Measurements from ENCODE around the gene ENSA.
"Not testable (repeated sequence)": the region's sequence is repeated elsewhere in the genome, so short reads cannot be mapped to it uniquely, and the experiment has no call there.

Gene ENSA

GRCh38 chr1:150662811-150663210 is 33.4 kb upstream of the ENSA start:
- Histone ChIP-seq H3K36me3 (replicated peaks in 1 of 2; ENCODE audit: control insufficient read depth in 2 of 2, insufficient read depth in 2 of 2, low read length in 2 of 2) (peaks cover 2 to 32% of the 10 kb centered on the region in 2 donors), H2BK12ac (ENCODE audit: low read length) (no peak overlapping the region), H3K23ac (ENCODE audit: low read depth, low read length, poor library complexity) (no peak overlapping the region), H3K4me1 (ENCODE audit: control insufficient read depth in 2 of 2, insufficient read depth in 1 of 2, low read depth in 1 of 2, low read length in 2 of 2) (no peaks in the 10 kb centered on the region), H3K18ac (ENCODE audit: low read length) (no peak overlapping the region), H2AK5ac (ENCODE audit: low read depth, low read length) (no peak overlapping the region), H3K4me3 (ENCODE audit: low read length in 2 of 2) (no peak overlapping the region), H2BK120ac (ENCODE audit: low read depth, low read length) (no peak overlapping the region), H3K9ac (ENCODE audit: low read depth, low read length, poor library complexity) (no peak overlapping the region), H3K27ac (replicated peaks; ENCODE audit: low read length) (no peak overlapping the region), H4K91ac (ENCODE audit: low read depth, low read length, poor library complexity) (no peak overlapping the region), H3K27me3 (ENCODE audit: control insufficient read depth in 3 of 3, insufficient read depth in 3 of 3, low read depth in 1 of 3, low read length in 3 of 3) (no peaks in the 10 kb centered on the region), H3K4me2 (ENCODE audit: insufficient read depth, low read length, poor library complexity, severe bottlenecking) (no peak overlapping the region), H2BK5ac (ENCODE audit: low read length) (no peak overlapping the region), H3K14ac (ENCODE audit: low read length) (no peak overlapping the region), H2AFZ (ENCODE audit: low read length) (no peak overlapping the region), H3K9me3 (replicated peaks in 1 of 2; ENCODE audit: control insufficient read depth in 2 of 2, insufficient read depth in 1 of 2, low read depth in 1 of 2, low read length in 2 of 2) (no peaks in the 10 kb centered on the region), H4K8ac (ENCODE audit: low read depth, low read length) (no peak overlapping the region), H2BK15ac (ENCODE audit: low read length) (no peak overlapping the region), H3K4ac (ENCODE audit: low read length) (no peak overlapping the region), H3K79me1 (ENCODE audit: low read depth, low read length) (no peaks in the 10 kb centered on the region)
- no CpG with 5 or more reads among the region's 9 CpGs for WGBS, 2 donors (ENCODE audit: extremely low coverage in 2 of 2, insufficient read length in 2 of 2, insufficient replicate concordance in 1 of 2)
- DNase-seq (ENCODE audit: low spot score): no peak

- no CpG with 5 or more reads among the region's 5 CpGs for WGBS, 2 donors (ENCODE audit: extremely low coverage in 2 of 2, insufficient read length in 2 of 2, insufficient replicate concordance in 1 of 2)
- no peaks in the 10 kb centered on the region for H3K79me1 ChIP-seq (ENCODE audit: low read depth, low read length)
- no peak overlapping the region for H2AK5ac ChIP-seq (ENCODE audit: low read depth, low read length)
- H4K8ac ChIP-seq (ENCODE audit: low read depth, low read length): no peak overlapping the region
- H2BK5ac ChIP-seq (ENCODE audit: low read length): no peak overlapping the region
- no peak overlapping the region for H3K27ac ChIP-seq (replicated peaks; ENCODE audit: low read length)
- no peak overlapping the region for H3K14ac ChIP-seq (ENCODE audit: low read length)
- H3K36me3 ChIP-seq (replicated peaks in 1 of 2; ENCODE audit: control insufficient read depth in 2 of 2, insufficient read depth in 2 of 2, low read length in 2 of 2): peaks cover 2 to 32% of the 10 kb centered on the region in 2 donors
- no peak overlapping the region for H4K91ac ChIP-seq (ENCODE audit: low read depth, low read length, poor library complexity)
- no peaks in the 10 kb centered on the region for H3K4me1 ChIP-seq (ENCODE audit: control insufficient read depth in 2 of 2, insufficient read depth in 1 of 2, low read depth in 1 of 2, low read length in 2 of 2)
- no peak overlapping the region for H3K23ac ChIP-seq (ENCODE audit: low read depth, low read length, poor library complexity)
- no peak overlapping the region for H2BK12ac ChIP-seq (ENCODE audit: low read length)
- no peaks in the 10 kb centered on the region for H3K27me3 ChIP-seq (ENCODE audit: control insufficient read depth in 3 of 3, insufficient read depth in 3 of 3, low read depth in 1 of 3, low read length in 3 of 3)
- no peak overlapping the region for H3K4me3 ChIP-seq (ENCODE audit: low read length in 2 of 2)
- H3K4ac ChIP-seq (ENCODE audit: low read length): no peak overlapping the region
- H2AFZ ChIP-seq (ENCODE audit: low read length): no peak overlapping the region
- no peak overlapping the region for H2BK15ac ChIP-seq (ENCODE audit: low read length)
- H3K9me3 ChIP-seq (replicated peaks in 1 of 2; ENCODE audit: control insufficient read depth in 2 of 2, insufficient read depth in 1 of 2, low read depth in 1 of 2, low read length in 2 of 2): no peaks in the 10 kb centered on the region
- no peak for DNase-seq (ENCODE audit: low spot score)
- H3K4me2 ChIP-seq (ENCODE audit: insufficient read depth, low read length, poor library complexity, severe bottlenecking): no peak overlapping the region
- no peak overlapping the region for H2BK120ac ChIP-seq (ENCODE audit: low read depth, low read length)
- no peak overlapping the region for H3K9ac ChIP-seq (ENCODE audit: low read depth, low read length, poor library complexity)
- H3K18ac ChIP-seq (ENCODE audit: low read length): no peak overlapping the region
Observed at GRCh38 chr1:150661156-150661555, 31.7 kb upstream of the ENSA start.

GRCh38 chr1:150660584-150660983 is 31.2 kb upstream of the ENSA start:
- H3K9me3 ChIP-seq (replicated peaks in 1 of 2; ENCODE audit: control insufficient read depth in 2 of 2, insufficient read depth in 1 of 2, low read depth in 1 of 2, low read length in 2 of 2): no peaks in the 10 kb centered on the region
- H3K4me1 ChIP-seq (ENCODE audit: control insufficient read depth in 2 of 2, insufficient read depth in 1 of 2, low read depth in 1 of 2, low read length in 2 of 2): no peaks in the 10 kb centered on the region
- H3K23ac ChIP-seq (ENCODE audit: low read depth, low read length, poor library complexity): no peak overlapping the region
- H4K91ac ChIP-seq (ENCODE audit: low read depth, low read length, poor library complexity): no peak overlapping the region
- WGBS, 2 donors (ENCODE audit: extremely low coverage in 2 of 2, insufficient read length in 2 of 2, insufficient replicate concordance in 1 of 2): no CpG with 5 or more reads among the region's 4 CpGs
- no peak overlapping the region for H2AFZ ChIP-seq (ENCODE audit: low read length)
- H3K79me1 ChIP-seq (ENCODE audit: low read depth, low read length): no peaks in the 10 kb centered on the region
- no peaks in the 10 kb centered on the region for H3K27me3 ChIP-seq (ENCODE audit: control insufficient read depth in 3 of 3, insufficient read depth in 3 of 3, low read depth in 1 of 3, low read length in 3 of 3)
- no peak overlapping the region for H3K27ac ChIP-seq (replicated peaks; ENCODE audit: low read length)
- no peak overlapping the region for H3K4me3 ChIP-seq (ENCODE audit: low read length in 2 of 2)
- no peak overlapping the region for H2BK120ac ChIP-seq (ENCODE audit: low read depth, low read length)
- no peak overlapping the region for H3K4ac ChIP-seq (ENCODE audit: low read length)
- H2BK12ac ChIP-seq (ENCODE audit: low read length): no peak overlapping the region
- no peak overlapping the region for H4K8ac ChIP-seq (ENCODE audit: low read depth, low read length)
- no peak overlapping the region for H2AK5ac ChIP-seq (ENCODE audit: low read depth, low read length)
- H2BK5ac ChIP-seq (ENCODE audit: low read length): no peak overlapping the region
- no peak overlapping the region for H2BK15ac ChIP-seq (ENCODE audit: low read length)
- H3K14ac ChIP-seq (ENCODE audit: low read length): no peak overlapping the region
- no peak for DNase-seq (ENCODE audit: low spot score)
- no peak overlapping the region for H3K9ac ChIP-seq (ENCODE audit: low read depth, low read length, poor library complexity)
- peaks cover 2 to 32% of the 10 kb centered on the region in 2 donors for H3K36me3 ChIP-seq (replicated peaks in 1 of 2; ENCODE audit: control insufficient read depth in 2 of 2, insufficient read depth in 2 of 2, low read length in 2 of 2)
- H3K18ac ChIP-seq (ENCODE audit: low read length): no peak overlapping the region
- H3K4me2 ChIP-seq (ENCODE audit: insufficient read depth, low read length, poor library complexity, severe bottlenecking): no peak overlapping the region

GRCh38 chr1:150657064-150657463 is 27.7 kb upstream of the ENSA start:
- not testable (repeated sequence) for H3K4me2 ChIP-seq (ENCODE audit: insufficient read depth, low read length, poor library complexity, severe bottlenecking); H3K4me3 ChIP-seq (ENCODE audit: low read length in 2 of 2); H3K4ac ChIP-seq (ENCODE audit: low read length); H2BK120ac ChIP-seq (ENCODE audit: low read depth, low read length); DNase-seq (ENCODE audit: low spot score); H2AK5ac ChIP-seq (ENCODE audit: low read depth, low read length); H3K4me1 ChIP-seq (ENCODE audit: control insufficient read depth in 2 of 2, insufficient read depth in 1 of 2, low read depth in 1 of 2, low read length in 2 of 2); H3K9ac ChIP-seq (ENCODE audit: low read depth, low read length, poor library complexity); H3K23ac ChIP-seq (ENCODE audit: low read depth, low read length, poor library complexity); H4K91ac ChIP-seq (ENCODE audit: low read depth, low read length, poor library complexity); H3K79me1 ChIP-seq (ENCODE audit: low read depth, low read length); H3K27me3 ChIP-seq (ENCODE audit: control insufficient read depth in 3 of 3, insufficient read depth in 3 of 3, low read depth in 1 of 3, low read length in 3 of 3); H4K8ac ChIP-seq (ENCODE audit: low read depth, low read length); H3K14ac ChIP-seq (ENCODE audit: low read length); H3K18ac ChIP-seq (ENCODE audit: low read length); H2BK15ac ChIP-seq (ENCODE audit: low read length); H2AFZ ChIP-seq (ENCODE audit: low read length); H2BK12ac ChIP-seq (ENCODE audit: low read length); H2BK5ac ChIP-seq (ENCODE audit: low read length); H3K9me3 ChIP-seq (replicated peaks in 1 of 2; ENCODE audit: control insufficient read depth in 2 of 2, insufficient read depth in 1 of 2, low read depth in 1 of 2, low read length in 2 of 2); H3K27ac ChIP-seq (replicated peaks; ENCODE audit: low read length)
- no CpG with 5 or more reads among the region's 4 CpGs for WGBS, 2 donors (ENCODE audit: extremely low coverage in 2 of 2, insufficient read length in 2 of 2, insufficient replicate concordance in 1 of 2)
- H3K36me3 ChIP-seq (replicated peaks in 1 of 2; ENCODE audit: control insufficient read depth in 2 of 2, insufficient read depth in 2 of 2, low read length in 2 of 2): peaks cover 2 to 22% of the 10 kb centered on the region in 2 donors
